Measurements from ENCODE around the gene GALNT18. TPM values are rescaled to one million over a fixed set of nuclear protein-coding genes. Genes with fewer than 3 reads are reported as not detected.

GALNT18 gene
- total RNA-seq, 4 donors from 2014 or later = 7.8 to 57.1 (median 17.8) TPM

DNA sequence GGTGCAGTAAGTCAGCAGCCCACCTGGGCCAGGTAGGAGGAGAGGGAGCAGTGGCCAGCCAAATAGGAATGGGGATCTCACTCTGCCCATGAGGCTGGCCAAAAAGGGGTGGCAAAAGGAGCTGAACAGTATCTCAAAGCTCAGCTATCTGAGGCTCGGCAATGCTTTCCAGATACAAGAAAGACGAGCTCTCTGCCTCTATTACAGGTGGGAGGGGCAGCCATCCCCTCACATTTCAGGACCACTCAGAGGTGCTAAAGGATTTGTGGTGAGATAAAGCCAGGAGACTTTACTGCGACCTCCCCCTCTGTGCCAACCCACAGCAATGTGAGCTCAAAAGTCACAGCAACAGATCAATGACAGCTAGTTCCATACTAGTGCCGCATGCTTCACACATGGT, 42.1 kb upstream of the GALNT18 start:
- TF ChIP-seq, protein P1, sequence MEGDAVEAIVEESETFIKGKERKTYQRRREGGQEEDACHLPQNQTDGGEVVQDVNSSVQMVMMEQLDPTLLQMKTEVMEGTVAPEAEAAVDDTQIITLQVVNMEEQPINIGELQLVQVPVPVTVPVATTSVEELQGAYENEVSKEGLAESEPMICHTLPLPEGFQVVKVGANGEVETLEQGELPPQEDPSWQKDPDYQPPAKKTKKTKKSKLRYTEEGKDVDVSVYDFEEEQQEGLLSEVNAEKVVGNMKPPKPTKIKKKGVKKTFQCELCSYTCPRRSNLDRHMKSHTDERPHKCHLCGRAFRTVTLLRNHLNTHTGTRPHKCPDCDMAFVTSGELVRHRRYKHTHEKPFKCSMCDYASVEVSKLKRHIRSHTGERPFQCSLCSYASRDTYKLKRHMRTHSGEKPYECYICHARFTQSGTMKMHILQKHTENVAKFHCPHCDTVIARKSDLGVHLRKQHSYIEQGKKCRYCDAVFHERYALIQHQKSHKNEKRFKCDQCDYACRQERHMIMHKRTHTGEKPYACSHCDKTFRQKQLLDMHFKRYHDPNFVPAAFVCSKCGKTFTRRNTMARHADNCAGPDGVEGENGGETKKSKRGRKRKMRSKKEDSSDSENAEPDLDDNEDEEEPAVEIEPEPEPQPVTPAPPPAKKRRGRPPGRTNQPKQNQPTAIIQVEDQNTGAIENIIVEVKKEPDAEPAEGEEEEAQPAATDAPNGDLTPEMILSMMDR (IDR thresholded peaks at IDR 0.05; ENCODE audit: low read depth) = no peak

DNA sequence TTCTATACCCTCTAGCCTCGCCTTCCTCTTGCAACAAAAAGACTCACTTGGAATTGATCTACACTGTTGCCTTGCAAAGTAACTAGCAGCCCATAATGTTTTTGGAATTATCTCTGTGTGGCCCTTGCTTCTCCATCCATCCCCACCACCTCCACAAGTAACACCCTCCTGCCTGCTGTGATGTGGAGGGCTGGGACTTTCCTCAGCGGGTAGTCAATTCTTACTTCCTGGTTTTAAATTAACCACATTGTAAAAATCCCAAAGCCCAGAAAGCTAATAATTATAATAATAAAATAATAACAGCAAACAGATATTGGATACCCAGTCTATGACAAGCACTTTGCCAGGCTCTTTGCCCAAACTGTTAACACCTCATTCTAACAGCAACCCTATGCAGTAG, 40.8 kb upstream of the GALNT18 start:
- TF ChIP-seq, protein P1 (IDR thresholded peaks at IDR 0.05; ENCODE audit: low read depth) = no peak

DNA sequence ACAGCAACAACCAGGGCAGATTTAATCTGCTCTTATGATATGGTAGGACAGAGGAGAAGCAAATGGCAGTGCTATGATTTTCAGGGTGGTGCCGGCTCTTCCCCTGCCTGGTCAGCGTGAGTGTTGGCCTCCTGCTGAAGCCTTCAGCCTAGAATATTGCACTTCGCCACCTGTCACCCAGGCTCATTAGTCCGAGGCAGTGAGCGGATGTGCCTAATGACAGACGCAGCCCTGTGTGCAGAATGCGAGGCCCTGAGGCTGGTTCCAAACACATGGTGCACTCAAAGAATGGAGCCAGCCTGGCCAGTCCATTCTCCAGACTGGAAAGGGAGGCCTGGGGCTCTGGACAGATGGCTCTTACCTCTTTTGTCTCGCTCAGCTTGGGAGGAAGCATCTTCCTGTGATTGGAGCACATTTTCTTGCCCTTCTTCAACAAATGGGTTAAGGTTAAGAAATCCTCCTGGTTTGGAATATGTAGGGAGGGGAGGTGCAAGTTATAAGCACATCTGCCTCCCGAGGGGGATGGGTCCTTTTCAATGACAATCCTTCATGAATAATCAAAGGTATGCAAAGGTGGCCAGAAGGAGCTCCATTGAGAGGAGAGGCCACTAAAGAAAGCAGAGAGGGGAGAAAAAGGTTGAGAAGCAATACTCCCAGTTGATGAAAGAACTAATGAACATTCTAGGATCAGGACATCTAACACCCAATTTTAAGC, 39.7 kb upstream of the GALNT18 start:
- TF ChIP-seq, protein P1 (IDR thresholded peaks at IDR 0.05; ENCODE audit: low read depth) = no peak

DNA sequence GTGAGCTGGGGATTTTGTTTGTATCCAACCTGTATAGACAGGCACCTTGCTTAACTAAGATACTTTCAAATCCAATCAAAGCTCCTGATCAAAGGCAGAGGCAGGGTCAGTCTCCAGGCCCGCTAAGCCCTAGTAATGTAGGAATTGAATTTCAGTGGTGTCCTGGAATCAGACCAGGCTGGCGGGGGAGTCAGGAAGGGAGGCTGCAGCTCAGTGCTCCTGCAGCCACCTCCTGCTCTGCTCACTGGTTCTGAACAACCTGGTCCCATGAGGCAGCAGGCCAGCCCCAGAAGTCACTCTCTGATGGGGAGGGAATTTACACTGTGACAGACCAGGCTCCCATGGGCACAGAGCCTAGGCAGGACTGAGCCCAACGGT, 38.5 kb upstream of the GALNT18 start:
- TF ChIP-seq, protein P1 (IDR thresholded peaks at IDR 0.05; ENCODE audit: low read depth) = no peak

DNA sequence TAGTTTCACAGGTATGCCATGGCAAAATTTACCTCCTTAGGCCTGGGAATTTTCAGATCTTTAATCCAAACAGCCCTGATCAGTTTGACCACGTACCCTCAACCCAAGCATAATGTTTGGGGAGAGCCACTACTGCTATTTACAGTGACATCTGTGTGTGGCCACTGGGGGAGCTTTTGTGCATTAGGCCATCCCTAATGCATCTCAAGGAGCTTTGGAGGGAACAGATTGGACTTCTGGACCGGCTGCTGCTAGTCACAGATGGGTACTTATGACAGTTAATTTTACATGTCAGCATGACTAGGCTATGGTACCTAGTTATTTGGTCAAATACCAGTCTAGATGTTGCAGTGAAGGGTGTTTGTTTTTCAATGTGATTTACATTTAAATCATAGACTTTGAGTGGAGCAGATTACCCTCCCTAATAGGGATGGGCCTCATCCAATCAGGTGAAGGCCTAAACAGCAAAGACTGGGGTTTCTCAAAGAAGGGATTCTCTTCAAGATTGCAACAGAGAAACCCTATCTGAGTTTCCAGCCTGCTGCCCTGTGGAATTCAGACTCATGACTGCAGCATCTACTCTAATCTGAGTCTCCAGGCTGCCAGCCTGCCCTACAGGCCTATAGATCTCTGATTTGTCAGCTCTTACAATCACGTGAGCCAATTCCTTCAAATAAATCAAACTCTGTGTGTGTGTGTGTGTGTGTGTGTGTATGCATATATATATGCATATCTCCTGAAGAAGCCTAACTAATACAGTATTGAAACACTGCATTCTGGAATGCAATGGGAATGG, 38.0 kb upstream of the GALNT18 start:
- TF ChIP-seq, protein P1 (IDR thresholded peaks at IDR 0.05; ENCODE audit: low read depth) = no peak

DNA sequence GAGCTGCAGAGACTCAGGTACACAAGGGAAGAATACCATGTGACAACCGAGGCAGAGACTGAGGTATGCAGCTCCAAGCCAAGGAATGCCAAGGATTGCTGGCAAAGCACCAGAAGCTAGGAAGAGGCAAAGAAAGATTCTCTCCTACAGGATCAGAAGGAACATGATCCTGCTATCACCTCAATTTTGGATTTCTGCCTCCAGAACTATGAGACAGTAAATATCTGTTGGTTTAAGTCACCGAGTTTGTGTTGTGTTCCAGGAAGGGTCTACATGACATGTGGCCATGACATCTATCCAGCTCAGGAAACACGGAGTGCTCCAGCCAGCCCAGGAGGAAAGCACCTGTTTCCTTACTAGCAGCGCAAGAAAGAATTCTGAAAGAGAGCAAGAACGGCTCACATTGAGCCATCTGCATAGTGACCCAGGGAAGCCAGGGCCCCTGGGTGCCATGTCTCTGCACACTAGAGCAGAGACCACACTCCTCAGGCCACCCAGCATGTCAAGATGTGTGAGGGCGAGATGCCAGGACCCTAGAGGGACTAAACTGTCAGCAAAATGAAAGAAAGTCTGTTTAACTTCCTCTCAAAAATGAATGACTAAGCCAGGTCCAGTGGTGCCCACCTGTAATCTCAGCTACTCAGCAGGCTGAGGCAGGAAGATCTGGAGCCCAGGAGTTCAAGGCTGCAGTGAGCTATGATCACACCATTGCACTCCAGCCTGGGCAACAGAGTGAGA, 35.6 kb upstream of the GALNT18 start:
- TF ChIP-seq, protein P1 (IDR thresholded peaks at IDR 0.05; ENCODE audit: low read depth) = no peak

DNA sequence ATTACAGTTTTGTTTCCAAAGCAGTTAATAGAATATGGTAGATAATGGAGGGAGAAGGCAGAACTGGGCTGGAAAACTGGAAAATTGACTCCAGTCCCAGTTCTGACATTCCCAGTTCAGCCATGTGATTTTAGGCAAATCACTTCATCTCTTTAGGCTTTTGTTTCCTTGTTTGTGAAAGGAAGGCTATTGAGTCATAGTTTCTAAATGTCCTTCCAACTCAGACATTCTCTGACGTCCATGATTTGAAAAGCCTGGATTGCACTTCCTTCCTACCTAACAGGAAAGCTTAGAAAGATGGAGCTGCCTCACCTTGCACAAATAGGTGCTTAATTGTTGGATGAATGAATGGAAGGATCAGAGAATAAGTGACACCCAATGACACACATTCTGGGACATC, 19.8 kb upstream of the GALNT18 start:
- TF ChIP-seq, protein P1 (IDR thresholded peaks at IDR 0.05; ENCODE audit: low read depth) = no peak

Data from subcutaneous adipose tissue (tissue), 4 donors.